Measurements from ENCODE around the gene MPDZ.

MPDZ gene

GRCh38 chr9:13137426-13137825, 142.1 kb downstream of the MPDZ start:
- no peak overlapping the region for H2BK12ac ChIP-seq (ENCODE audit: low read length)
- no peak overlapping the region for H4K8ac ChIP-seq (ENCODE audit: low read depth, low read length)
- H3K9ac ChIP-seq (ENCODE audit: low read depth, low read length, poor library complexity): no peak overlapping the region
- no peak overlapping the region for H3K4me2 ChIP-seq (ENCODE audit: insufficient read depth, low read length, poor library complexity, severe bottlenecking)
- no peak overlapping the region for H3K23ac ChIP-seq (ENCODE audit: low read depth, low read length, poor library complexity)
- DNase-seq (ENCODE audit: low spot score): no peak
- no peak overlapping the region for H2BK5ac ChIP-seq (ENCODE audit: low read length)
- no peaks in the 10 kb centered on the region for H3K27me3 ChIP-seq (ENCODE audit: control insufficient read depth in 3 of 3, insufficient read depth in 3 of 3, low read depth in 1 of 3, low read length in 3 of 3)
- WGBS, 2 donors (ENCODE audit: extremely low coverage in 2 of 2, insufficient read length in 2 of 2, insufficient replicate concordance in 1 of 2): no CpG with 5 or more reads among the region's 1 CpG
- H2AK5ac ChIP-seq (ENCODE audit: low read depth, low read length): no peak overlapping the region
- H2BK15ac ChIP-seq (ENCODE audit: low read length): no peak overlapping the region
- H3K4ac ChIP-seq (ENCODE audit: low read length): no peak overlapping the region
- H4K91ac ChIP-seq (ENCODE audit: low read depth, low read length, poor library complexity): no peak overlapping the region
- no peak overlapping the region for H3K18ac ChIP-seq (ENCODE audit: low read length)
- H3K79me1 ChIP-seq (ENCODE audit: low read depth, low read length): no peaks in the 10 kb centered on the region
- H3K36me3 ChIP-seq (replicated peaks in 1 of 2; ENCODE audit: control insufficient read depth in 2 of 2, insufficient read depth in 2 of 2, low read length in 2 of 2): peaks cover 8 to 71% of the 10 kb centered on the region in 2 donors
- no peak overlapping the region for H3K14ac ChIP-seq (ENCODE audit: low read length)
- H3K9me3 ChIP-seq (replicated peaks in 1 of 2; ENCODE audit: control insufficient read depth in 2 of 2, insufficient read depth in 1 of 2, low read depth in 1 of 2, low read length in 2 of 2): no peaks in the 10 kb centered on the region
- no peak overlapping the region for H2AFZ ChIP-seq (ENCODE audit: low read length)
- H3K4me1 ChIP-seq (ENCODE audit: control insufficient read depth in 2 of 2, insufficient read depth in 1 of 2, low read depth in 1 of 2, low read length in 2 of 2): peaks cover 3 to 26% of the 10 kb centered on the region in 2 donors
- no peak overlapping the region for H3K27ac ChIP-seq (replicated peaks; ENCODE audit: low read length)
- H2BK120ac ChIP-seq (ENCODE audit: low read depth, low read length): no peak overlapping the region
- no peak overlapping the region for H3K4me3 ChIP-seq (ENCODE audit: low read length in 2 of 2)

- Histone ChIP-seq H3K27ac (replicated peaks; ENCODE audit: low read length) (no peak overlapping the region), H3K9ac (ENCODE audit: low read depth, low read length, poor library complexity) (no peak overlapping the region), H4K91ac (ENCODE audit: low read depth, low read length, poor library complexity) (no peak overlapping the region), H2BK120ac (ENCODE audit: low read depth, low read length) (no peak overlapping the region), H3K4ac (ENCODE audit: low read length) (no peak overlapping the region), H4K8ac (ENCODE audit: low read depth, low read length) (no peak overlapping the region), H3K4me1 (ENCODE audit: control insufficient read depth in 2 of 2, insufficient read depth in 1 of 2, low read depth in 1 of 2, low read length in 2 of 2) (no peaks in the 10 kb centered on the region), H3K4me2 (ENCODE audit: insufficient read depth, low read length, poor library complexity, severe bottlenecking) (no peak overlapping the region), H3K14ac (ENCODE audit: low read length) (no peak overlapping the region), H2BK12ac (ENCODE audit: low read length) (no peak overlapping the region), H3K18ac (ENCODE audit: low read length) (no peak overlapping the region), H2AK5ac (ENCODE audit: low read depth, low read length) (no peak overlapping the region), H2BK15ac (ENCODE audit: low read length) (no peak overlapping the region), H3K27me3 (ENCODE audit: control insufficient read depth in 3 of 3, insufficient read depth in 3 of 3, low read depth in 1 of 3, low read length in 3 of 3) (no peaks in the 10 kb centered on the region), H3K9me3 (replicated peaks in 1 of 2; ENCODE audit: control insufficient read depth in 2 of 2, insufficient read depth in 1 of 2, low read depth in 1 of 2, low read length in 2 of 2) (no peaks in the 10 kb centered on the region), H2BK5ac (ENCODE audit: low read length) (no peak overlapping the region), H3K23ac (ENCODE audit: low read depth, low read length, poor library complexity) (no peak overlapping the region), H3K79me1 (ENCODE audit: low read depth, low read length) (no peaks in the 10 kb centered on the region), H2AFZ (ENCODE audit: low read length) (no peak overlapping the region), H3K4me3 (ENCODE audit: low read length in 2 of 2) (no peak overlapping the region), H3K36me3 (replicated peaks in 1 of 2; ENCODE audit: control insufficient read depth in 2 of 2, insufficient read depth in 2 of 2, low read length in 2 of 2) (peaks cover 6 to 87% of the 10 kb centered on the region in 2 donors)
- WGBS, 2 donors (ENCODE audit: extremely low coverage in 2 of 2, insufficient read length in 2 of 2, insufficient replicate concordance in 1 of 2): no CpG with 5 or more reads among the region's 3 CpGs
- DNase-seq (ENCODE audit: low spot score): no peak
These were observed 147.5 kb downstream of the MPDZ start for GRCh38 chr9:13131991-13132390.

GRCh38 chr9:13131416-13131815, 148.1 kb downstream of the MPDZ start:
- Histone ChIP-seq H3K27ac (replicated peaks; ENCODE audit: low read length) (no peak overlapping the region), H2BK120ac (ENCODE audit: low read depth, low read length) (no peak overlapping the region), H3K14ac (ENCODE audit: low read length) (no peak overlapping the region), H2BK12ac (ENCODE audit: low read length) (no peak overlapping the region), H2AFZ (ENCODE audit: low read length) (no peak overlapping the region), H2AK5ac (ENCODE audit: low read depth, low read length) (no peak overlapping the region), H3K27me3 (ENCODE audit: control insufficient read depth in 3 of 3, insufficient read depth in 3 of 3, low read depth in 1 of 3, low read length in 3 of 3) (no peaks in the 10 kb centered on the region), H3K36me3 (replicated peaks in 1 of 2; ENCODE audit: control insufficient read depth in 2 of 2, insufficient read depth in 2 of 2, low read length in 2 of 2) (peaks cover 7 to 87% of the 10 kb centered on the region in 2 donors), H2BK5ac (ENCODE audit: low read length) (no peak overlapping the region), H3K4ac (ENCODE audit: low read length) (no peak overlapping the region), H4K8ac (ENCODE audit: low read depth, low read length) (no peak overlapping the region), H3K4me3 (ENCODE audit: low read length in 2 of 2) (no peak overlapping the region), H3K4me2 (ENCODE audit: insufficient read depth, low read length, poor library complexity, severe bottlenecking) (no peak overlapping the region), H3K23ac (ENCODE audit: low read depth, low read length, poor library complexity) (no peak overlapping the region), H3K9ac (ENCODE audit: low read depth, low read length, poor library complexity) (no peak overlapping the region), H4K91ac (ENCODE audit: low read depth, low read length, poor library complexity) (no peak overlapping the region), H3K18ac (ENCODE audit: low read length) (no peak overlapping the region), H3K9me3 (replicated peaks in 1 of 2; ENCODE audit: control insufficient read depth in 2 of 2, insufficient read depth in 1 of 2, low read depth in 1 of 2, low read length in 2 of 2) (no peaks in the 10 kb centered on the region), H2BK15ac (ENCODE audit: low read length) (no peak overlapping the region), H3K79me1 (ENCODE audit: low read depth, low read length) (no peaks in the 10 kb centered on the region), H3K4me1 (ENCODE audit: control insufficient read depth in 2 of 2, insufficient read depth in 1 of 2, low read depth in 1 of 2, low read length in 2 of 2) (no peaks in the 10 kb centered on the region)
- no peak for DNase-seq (ENCODE audit: low spot score)
- WGBS, 2 donors (ENCODE audit: extremely low coverage in 2 of 2, insufficient read length in 2 of 2, insufficient replicate concordance in 1 of 2): no CpG with 5 or more reads among the region's 6 CpGs

- H3K23ac ChIP-seq (ENCODE audit: low read depth, low read length, poor library complexity): no peak overlapping the region
- H3K9me3 ChIP-seq (replicated peaks in 1 of 2; ENCODE audit: control insufficient read depth in 2 of 2, insufficient read depth in 1 of 2, low read depth in 1 of 2, low read length in 2 of 2): no peaks in the 10 kb centered on the region
- H3K4me2 ChIP-seq (ENCODE audit: insufficient read depth, low read length, poor library complexity, severe bottlenecking): no peak overlapping the region
- H2BK120ac ChIP-seq (ENCODE audit: low read depth, low read length): no peak overlapping the region
- H3K27me3 ChIP-seq (ENCODE audit: control insufficient read depth in 3 of 3, insufficient read depth in 3 of 3, low read depth in 1 of 3, low read length in 3 of 3): no peaks in the 10 kb centered on the region
- no peak overlapping the region for H2BK12ac ChIP-seq (ENCODE audit: low read length)
- H2AFZ ChIP-seq (ENCODE audit: low read length): no peak overlapping the region
- H3K9ac ChIP-seq (ENCODE audit: low read depth, low read length, poor library complexity): no peak overlapping the region
- no peak overlapping the region for H4K91ac ChIP-seq (ENCODE audit: low read depth, low read length, poor library complexity)
- no peak overlapping the region for H2BK15ac ChIP-seq (ENCODE audit: low read length)
- no peak overlapping the region for H3K4ac ChIP-seq (ENCODE audit: low read length)
- peaks cover 12 to 89% of the 10 kb centered on the region in 2 donors for H3K36me3 ChIP-seq (replicated peaks in 1 of 2; ENCODE audit: control insufficient read depth in 2 of 2, insufficient read depth in 2 of 2, low read length in 2 of 2)
- no peak for DNase-seq (ENCODE audit: low spot score)
- no peak overlapping the region for H4K8ac ChIP-seq (ENCODE audit: low read depth, low read length)
- WGBS, 2 donors (ENCODE audit: extremely low coverage in 2 of 2, insufficient read length in 2 of 2, insufficient replicate concordance in 1 of 2): no CpG with 5 or more reads among the region's 1 CpG
- H3K27ac ChIP-seq (replicated peaks; ENCODE audit: low read length): no peak overlapping the region
- H2BK5ac ChIP-seq (ENCODE audit: low read length): no peak overlapping the region
- no peak overlapping the region for H3K18ac ChIP-seq (ENCODE audit: low read length)
- H3K4me3 ChIP-seq (ENCODE audit: low read length in 2 of 2): no peak overlapping the region
- H3K14ac ChIP-seq (ENCODE audit: low read length): no peak overlapping the region
- H3K79me1 ChIP-seq (ENCODE audit: low read depth, low read length): no peaks in the 10 kb centered on the region
- no peak overlapping the region for H2AK5ac ChIP-seq (ENCODE audit: low read depth, low read length)
- no peaks in the 10 kb centered on the region for H3K4me1 ChIP-seq (ENCODE audit: control insufficient read depth in 2 of 2, insufficient read depth in 1 of 2, low read depth in 1 of 2, low read length in 2 of 2)
These were observed 151.1 kb downstream of the MPDZ start for GRCh38 chr9:13128266-13128860.

Measured in neuronal stem cell (in vitro differentiated cells).